ENCODE data around the gene PANX2. TPM values are rescaled to one million over a fixed set of nuclear protein-coding genes. Genes with fewer than 3 reads are reported as not detected.
"Not testable (repeated sequence)": the region's sequence is repeated elsewhere in the genome, so short reads cannot be mapped to it uniquely, and the experiment has no call there.

Gene PANX2
- total RNA-seq, 2 donors from 2014 or later: 3.8 to 8.0 TPM

- no peak for ATAC-seq (replicated peaks in 1 of 2)
- no peak for DNase-seq
- Mint-ChIP-seq H3K4me3 (no peak overlapping the region), H3K27ac (no peak overlapping the region), H3K9me3 (no peaks in the 10 kb centered on the region), H3K36me3 (ENCODE audit: insufficient read depth in 2 of 2) (no peaks in the 10 kb centered on the region), H3K27me3 (ENCODE audit: low read depth) (peaks cover 29% of the 10 kb centered on the region), H3K4me1 (ENCODE audit: low read depth) (no peaks in the 10 kb centered on the region)
These were observed 29.1 kb upstream of the PANX2 start for GRCh38 chr22:50141462-50141861.

GRCh38 chr22:50141891-50142363 lies 28.6 kb upstream of the PANX2 start:
- Mint-ChIP-seq H3K27ac (no peak overlapping the region), H3K27me3 (ENCODE audit: low read depth) (peaks cover 27% of the 10 kb centered on the region), H3K36me3 (ENCODE audit: insufficient read depth in 2 of 2) (no peaks in the 10 kb centered on the region), H3K4me3 (no peak overlapping the region), H3K9me3 (no peaks in the 10 kb centered on the region), H3K4me1 (ENCODE audit: low read depth) (no peaks in the 10 kb centered on the region)
- DNase-seq (no peak), ATAC-seq (replicated peaks in 1 of 2) (no peak)

GRCh38 chr22:50143096-50143495 lies 27.4 kb upstream of the PANX2 start:
- Mint-ChIP-seq H3K27me3 (ENCODE audit: low read depth) (peaks cover 27% of the 10 kb centered on the region), H3K9me3 (no peaks in the 10 kb centered on the region), H3K4me1 (ENCODE audit: low read depth) (no peaks in the 10 kb centered on the region), H3K4me3 (no peak overlapping the region), H3K27ac (no peak overlapping the region), H3K36me3 (ENCODE audit: insufficient read depth in 2 of 2) (no peaks in the 10 kb centered on the region)
- DNase-seq: no peak
- ATAC-seq (replicated peaks in 1 of 2): no peak

GRCh38 chr22:50144005-50144614 lies 26.4 kb upstream of the PANX2 start:
- Mint-ChIP-seq H3K27ac (no peak overlapping the region), H3K4me3 (no peak overlapping the region), H3K36me3 (ENCODE audit: insufficient read depth in 2 of 2) (no peaks in the 10 kb centered on the region), H3K27me3 (ENCODE audit: low read depth) (peaks cover 27% of the 10 kb centered on the region), H3K9me3 (no peaks in the 10 kb centered on the region), H3K4me1 (ENCODE audit: low read depth) (no peaks in the 10 kb centered on the region)
- DNase-seq (no peak), ATAC-seq (replicated peaks in 1 of 2) (no peak)

- ATAC-seq (replicated peaks in 1 of 2) (no peak), DNase-seq (no peak)
- Mint-ChIP-seq H3K27me3 (ENCODE audit: low read depth) (peaks cover 21% of the 10 kb centered on the region), H3K36me3 (ENCODE audit: insufficient read depth in 2 of 2) (no peaks in the 10 kb centered on the region), H3K4me1 (ENCODE audit: low read depth) (no peaks in the 10 kb centered on the region), H3K9me3 (no peaks in the 10 kb centered on the region), H3K4me3 (no peak overlapping the region), H3K27ac (no peak overlapping the region)
These were observed 24.7 kb upstream of the PANX2 start for GRCh38 chr22:50145721-50146438.

- Mint-ChIP-seq H3K9me3 (no peaks in the 10 kb centered on the region), H3K27me3 (ENCODE audit: low read depth) (peaks cover 21% of the 10 kb centered on the region), H3K4me1 (ENCODE audit: low read depth) (no peaks in the 10 kb centered on the region), H3K27ac (no peak overlapping the region), H3K36me3 (ENCODE audit: insufficient read depth in 2 of 2) (no peaks in the 10 kb centered on the region), H3K4me3 (no peak overlapping the region)
- DNase-seq (no peak), ATAC-seq (replicated peaks in 1 of 2) (no peak)
These were observed 23.9 kb upstream of the PANX2 start for GRCh38 chr22:50146439-50147238.

GRCh38 chr22:50147258-50148165 lies 23.0 kb upstream of the PANX2 start:
- H3K27ac Mint-ChIP-seq; H3K9me3 Mint-ChIP-seq; ATAC-seq (replicated peaks in 1 of 2); H3K4me3 Mint-ChIP-seq; H3K4me1 Mint-ChIP-seq (ENCODE audit: low read depth); DNase-seq; H3K36me3 Mint-ChIP-seq (ENCODE audit: insufficient read depth in 2 of 2): not testable (repeated sequence)
- peaks cover 12% of the 10 kb centered on the region for H3K27me3 Mint-ChIP-seq (ENCODE audit: low read depth)

GRCh38 chr22:50148166-50148500 lies 22.4 kb upstream of the PANX2 start:
- Mint-ChIP-seq H3K4me3 (no peak overlapping the region), H3K4me1 (ENCODE audit: low read depth) (no peaks in the 10 kb centered on the region), H3K36me3 (ENCODE audit: insufficient read depth in 2 of 2) (no peaks in the 10 kb centered on the region), H3K27me3 (ENCODE audit: low read depth) (peaks cover 6% of the 10 kb centered on the region), H3K9me3 (no peaks in the 10 kb centered on the region), H3K27ac (no peak overlapping the region)
- DNase-seq (no peak), ATAC-seq (replicated peaks in 1 of 2) (no peak)

- DNase-seq: peak; percentile 72 to 80
- Mint-ChIP-seq H3K27me3 (ENCODE audit: low read depth) (no peaks in the 10 kb centered on the region), H3K27ac (no peak overlapping the region), H3K4me3 (no peak overlapping the region), H3K4me1 (ENCODE audit: low read depth) (no peaks in the 10 kb centered on the region), H3K9me3 (no peaks in the 10 kb centered on the region), H3K36me3 (ENCODE audit: insufficient read depth in 2 of 2) (no peaks in the 10 kb centered on the region)
- ATAC-seq (replicated peaks in 1 of 2): peak; percentile 92 to 96
These were observed 21.4 kb upstream of the PANX2 start for GRCh38 chr22:50148991-50149721.

GRCh38 chr22:50150161-50151129 lies 20.1 kb upstream of the PANX2 start:
- Mint-ChIP-seq H3K9me3 (no peaks in the 10 kb centered on the region), H3K27me3 (ENCODE audit: low read depth) (no peaks in the 10 kb centered on the region), H3K36me3 (ENCODE audit: insufficient read depth in 2 of 2) (no peaks in the 10 kb centered on the region), H3K4me1 (ENCODE audit: low read depth) (no peaks in the 10 kb centered on the region), H3K4me3 (no peak overlapping the region), H3K27ac (no peak overlapping the region)
- DNase-seq (no peak), ATAC-seq (replicated peaks in 1 of 2) (no peak)

Measured in activated T-cell treated with anti-CD3 and anti-CD28 coated beads, Interleukin-2, amount 50 U/mL, for 72 hours (primary cell).